Measurements from ENCODE around the gene CD226.
"Not testable (repeated sequence)": the region's sequence is repeated elsewhere in the genome, so short reads cannot be mapped to it uniquely, and the experiment has no call there.

The CD226 gene

DNA sequence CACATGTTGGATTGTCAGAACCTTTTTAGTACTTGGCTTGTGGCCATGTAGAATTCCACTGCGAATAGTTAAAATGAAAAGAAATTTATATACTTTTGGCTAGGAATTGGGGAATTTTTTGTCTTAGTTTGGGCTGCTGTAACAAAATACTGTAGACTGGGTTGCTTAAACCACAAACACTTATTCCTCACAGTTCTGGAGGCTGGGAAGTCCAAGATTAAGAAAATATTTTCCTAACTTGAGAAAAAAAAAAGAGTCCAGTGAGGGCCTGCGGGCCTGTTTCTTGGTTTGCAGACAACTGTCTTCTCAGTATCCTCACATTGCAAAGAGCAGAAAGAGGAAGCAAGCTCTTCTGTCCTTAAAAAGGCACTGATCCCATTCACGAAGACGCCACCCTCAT lies 81.9 kb downstream of the CD226 start:
- DNase-seq: no peak

DNA sequence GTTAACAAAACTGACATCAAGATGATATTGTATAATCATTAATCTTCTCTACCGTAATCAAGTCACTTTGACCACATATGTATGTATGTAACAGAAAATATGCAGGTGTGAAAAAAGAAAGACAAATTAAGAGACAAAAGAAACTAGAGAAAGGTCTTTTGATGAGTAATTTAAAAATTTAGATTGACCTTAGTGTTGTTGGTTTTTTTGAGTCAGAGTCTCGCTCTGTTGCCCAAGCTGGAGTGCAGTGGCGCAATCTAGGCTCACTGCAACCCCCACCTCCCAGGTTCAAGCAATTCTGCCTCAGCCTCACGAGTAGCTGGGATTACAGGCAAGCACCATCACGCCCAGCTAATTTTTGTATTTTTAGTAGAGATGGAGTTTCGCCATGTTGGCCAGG lies 82.9 kb downstream of the CD226 start:
- DNase-seq: not testable (repeated sequence)

DNA sequence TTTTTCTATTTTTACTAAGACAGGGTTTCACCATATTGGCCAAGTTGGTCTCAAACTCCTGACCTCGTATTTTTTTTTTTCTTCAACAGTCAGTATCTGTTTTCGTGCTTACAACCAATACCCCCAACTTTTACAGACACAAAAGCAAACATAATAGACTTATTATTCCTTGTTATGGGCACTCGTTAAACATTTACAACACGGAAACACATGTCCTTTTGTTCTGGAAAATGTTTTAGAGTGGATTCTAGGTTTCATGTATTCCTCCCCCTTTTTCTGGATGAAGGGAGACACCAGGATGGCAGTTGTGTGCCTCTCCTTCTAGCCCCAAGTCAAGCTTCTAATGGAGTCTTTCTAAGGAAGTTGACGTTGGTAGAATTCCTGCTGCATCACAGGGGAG lies 88.8 kb downstream of the CD226 start:
- no peak for DNase-seq

DNA sequence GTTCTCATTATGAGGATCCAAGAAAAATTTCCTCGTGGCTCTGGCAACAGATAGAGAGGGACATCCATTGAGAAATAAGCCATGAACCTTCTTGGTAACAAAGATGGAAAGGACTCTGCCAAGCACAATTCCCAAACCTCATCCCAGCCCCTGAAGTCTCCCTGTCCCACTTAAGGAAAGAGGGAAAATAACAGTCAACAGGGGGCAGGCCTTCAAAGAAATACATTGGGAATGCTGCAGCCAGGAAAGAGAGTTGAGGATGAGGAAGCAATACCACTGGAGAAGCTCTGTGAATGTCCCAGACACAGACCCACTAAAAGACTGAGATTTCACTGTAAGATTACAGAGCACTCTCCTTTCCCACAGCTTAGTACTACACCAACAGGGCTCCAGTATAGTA lies 93.2 kb downstream of the CD226 start:
- no peak for DNase-seq

DNA sequence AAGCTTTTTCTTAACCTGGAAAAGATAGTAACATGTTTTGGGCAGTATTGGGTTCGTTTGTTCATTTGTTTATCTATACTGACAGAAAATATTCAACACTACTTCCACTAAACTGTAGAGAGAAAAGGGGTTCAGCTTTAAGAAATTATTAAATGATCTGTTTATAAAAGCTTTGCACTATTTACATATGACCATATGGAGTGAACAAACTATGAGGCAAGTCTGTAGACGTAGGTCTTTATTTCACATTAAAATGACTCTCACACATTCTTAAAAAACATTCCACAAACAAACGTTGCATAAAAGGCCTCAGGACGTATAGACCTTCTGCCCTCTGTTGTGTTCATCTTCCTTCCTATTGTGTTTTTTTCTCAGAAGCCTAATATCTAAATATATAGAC lies 94.6 kb downstream of the CD226 start:
- DNase-seq: no peak

DNA sequence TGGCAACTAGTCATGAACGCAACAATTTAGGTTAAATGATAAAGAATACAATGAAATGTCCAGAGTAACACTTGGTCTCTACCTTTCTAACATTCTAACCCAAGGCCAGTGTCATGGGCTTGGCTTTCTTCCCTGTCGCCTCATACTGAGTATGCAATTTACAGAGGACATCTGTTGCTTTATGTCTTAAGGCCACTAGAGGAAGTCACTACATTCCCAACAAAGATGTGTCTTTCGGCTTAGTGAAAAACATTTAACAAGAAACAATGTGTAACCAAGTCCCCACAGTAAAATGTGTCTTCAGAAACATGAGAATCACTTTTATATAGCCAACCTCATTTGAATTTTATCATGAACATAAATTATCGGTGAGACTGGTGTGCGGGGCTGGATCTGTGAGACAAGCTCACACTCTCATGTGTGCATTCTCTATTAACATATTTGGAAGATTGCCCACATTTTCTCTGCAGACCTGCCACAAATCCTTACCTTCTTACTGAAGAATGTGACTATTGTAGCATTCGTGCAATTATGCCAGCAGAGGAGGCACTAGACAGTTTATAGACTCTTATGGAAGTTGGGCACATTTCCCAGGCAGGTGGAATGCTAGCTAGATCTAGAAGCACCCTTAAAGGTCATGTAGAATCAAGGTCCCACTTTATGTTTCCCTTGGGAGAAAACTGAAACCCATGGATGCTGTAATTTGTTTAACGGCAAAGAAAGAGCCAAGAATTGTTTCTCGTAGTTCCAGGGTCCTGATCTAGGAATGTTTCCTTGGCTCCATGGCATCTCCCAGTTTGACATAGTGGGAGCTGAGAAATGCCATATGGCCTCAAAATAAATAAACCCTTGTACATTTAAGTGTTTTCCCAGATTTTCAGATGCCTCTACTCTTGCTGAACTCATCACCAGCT lies 101.8 kb downstream of the CD226 start:
- DNase-seq: peak; percentile 13

DNA sequence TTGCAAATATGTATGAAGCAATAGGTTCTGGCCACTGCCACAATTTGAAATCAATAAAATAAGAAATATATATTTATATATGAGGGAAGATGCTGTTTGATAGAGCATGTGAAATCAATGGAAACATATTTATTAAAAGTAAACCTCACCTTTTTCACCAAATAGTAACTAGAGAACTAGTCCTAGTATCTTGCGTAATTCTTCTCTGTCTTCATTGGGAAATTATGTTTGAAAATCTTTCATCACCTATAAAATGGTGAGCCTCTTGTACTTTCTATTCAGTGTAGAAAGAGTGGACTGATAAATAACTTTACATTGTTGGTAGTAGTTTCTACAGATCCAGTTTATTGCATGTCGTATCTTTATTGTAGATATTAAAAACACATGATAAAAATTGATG lies 103.0 kb downstream of the CD226 start:
- DNase-seq: no peak

DNA sequence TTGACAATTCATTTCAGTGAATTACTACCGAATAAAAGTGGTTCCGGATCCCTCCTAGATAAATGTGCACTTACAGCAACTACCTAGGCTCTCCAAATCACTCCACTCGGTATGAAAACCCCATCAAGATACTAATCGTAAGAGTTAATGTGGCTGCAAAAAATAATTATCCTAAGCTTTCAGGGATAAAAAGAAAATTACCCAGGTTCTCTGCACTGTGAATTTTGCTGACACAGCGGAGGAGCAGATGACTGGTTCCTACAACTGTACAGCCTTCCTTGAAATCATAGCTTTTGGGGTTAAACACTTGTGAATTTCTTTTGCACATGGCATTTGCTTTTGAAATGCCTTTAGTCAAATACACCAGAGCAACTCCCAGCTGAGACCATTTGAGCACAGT lies 104.7 kb downstream of the CD226 start:
- DNase-seq: no peak

DNA sequence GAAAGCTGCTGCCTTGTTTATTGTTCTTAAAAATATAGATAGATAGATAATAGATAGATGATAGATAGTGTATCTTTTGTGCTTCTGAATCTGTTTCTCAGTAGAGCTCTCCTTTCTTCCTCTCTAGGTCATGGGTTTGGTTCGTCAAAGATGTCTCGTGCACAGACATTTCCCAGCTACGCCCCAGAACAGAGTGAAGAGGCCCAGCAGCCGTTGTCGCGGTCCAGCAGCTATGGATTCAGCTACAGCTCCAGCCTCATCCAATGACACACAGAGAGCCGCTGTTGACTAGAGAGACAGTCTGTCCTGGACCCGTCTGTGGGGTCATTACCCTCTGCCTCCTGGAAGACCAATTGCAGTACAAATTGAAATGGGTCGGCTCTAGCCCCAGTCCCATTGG lies 106.6 kb downstream of the CD226 start:
- DNase-seq: no peak

DNA sequence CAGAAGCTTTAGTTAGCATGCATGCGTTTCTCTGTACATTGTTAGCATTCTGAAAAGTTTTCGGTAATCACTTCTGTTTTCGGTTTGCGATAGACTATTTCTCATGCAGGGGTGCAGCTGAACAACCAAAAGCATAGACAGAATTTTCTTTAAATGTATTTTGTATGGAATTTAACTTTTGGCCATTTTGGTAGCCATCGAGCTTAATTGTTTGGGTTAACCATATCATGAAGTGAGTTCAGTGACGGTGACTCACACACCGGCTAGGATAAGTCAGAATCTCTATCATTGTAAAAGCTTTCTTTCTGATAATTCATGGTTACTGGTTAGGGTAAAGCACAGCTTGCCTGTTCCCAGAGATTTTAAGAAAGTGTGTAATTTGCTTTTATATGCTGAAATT lies 107.2 kb downstream of the CD226 start:
- no peak for DNase-seq

DNA sequence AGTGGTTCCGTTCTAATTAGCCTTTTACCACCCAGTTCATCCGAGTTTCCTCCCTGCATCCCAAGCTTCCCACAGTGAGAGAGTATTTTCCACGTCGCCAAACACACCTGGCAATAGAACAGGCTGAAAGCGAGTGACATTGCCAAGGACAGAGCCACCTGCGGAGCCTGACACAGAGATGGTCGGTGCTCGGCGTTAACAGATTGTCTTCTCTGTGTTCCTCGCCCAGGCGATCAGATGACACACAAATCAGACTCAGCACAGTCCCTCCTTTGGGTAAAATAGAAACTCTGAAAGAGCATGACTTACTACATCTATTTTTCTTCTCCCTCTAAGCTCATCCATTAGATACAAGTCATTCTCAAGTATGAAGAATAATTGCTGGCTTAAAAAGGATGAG lies 107.7 kb downstream of the CD226 start:
- peak; percentile 11 for DNase-seq

DNA sequence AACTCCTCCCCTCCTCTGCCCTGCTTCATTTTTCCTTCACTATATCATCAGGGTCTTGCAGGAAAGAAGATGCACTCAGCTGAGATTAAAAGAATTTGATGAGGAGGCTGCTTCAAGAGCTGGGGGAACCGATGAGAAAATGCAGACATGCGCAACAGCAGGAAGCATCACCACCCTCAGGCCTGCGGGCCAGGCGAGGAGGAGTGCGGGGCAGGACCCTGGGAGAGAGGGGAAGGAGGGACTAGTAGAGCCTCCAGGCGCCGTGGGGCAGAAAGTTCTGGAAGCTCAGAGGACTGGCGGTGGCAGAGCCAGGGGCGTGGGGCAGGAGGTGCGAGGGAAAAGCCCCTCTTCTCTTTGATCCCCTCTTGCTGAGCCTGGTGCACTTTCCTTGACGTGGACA lies 108.2 kb downstream of the CD226 start:
- no peak for DNase-seq

DNA sequence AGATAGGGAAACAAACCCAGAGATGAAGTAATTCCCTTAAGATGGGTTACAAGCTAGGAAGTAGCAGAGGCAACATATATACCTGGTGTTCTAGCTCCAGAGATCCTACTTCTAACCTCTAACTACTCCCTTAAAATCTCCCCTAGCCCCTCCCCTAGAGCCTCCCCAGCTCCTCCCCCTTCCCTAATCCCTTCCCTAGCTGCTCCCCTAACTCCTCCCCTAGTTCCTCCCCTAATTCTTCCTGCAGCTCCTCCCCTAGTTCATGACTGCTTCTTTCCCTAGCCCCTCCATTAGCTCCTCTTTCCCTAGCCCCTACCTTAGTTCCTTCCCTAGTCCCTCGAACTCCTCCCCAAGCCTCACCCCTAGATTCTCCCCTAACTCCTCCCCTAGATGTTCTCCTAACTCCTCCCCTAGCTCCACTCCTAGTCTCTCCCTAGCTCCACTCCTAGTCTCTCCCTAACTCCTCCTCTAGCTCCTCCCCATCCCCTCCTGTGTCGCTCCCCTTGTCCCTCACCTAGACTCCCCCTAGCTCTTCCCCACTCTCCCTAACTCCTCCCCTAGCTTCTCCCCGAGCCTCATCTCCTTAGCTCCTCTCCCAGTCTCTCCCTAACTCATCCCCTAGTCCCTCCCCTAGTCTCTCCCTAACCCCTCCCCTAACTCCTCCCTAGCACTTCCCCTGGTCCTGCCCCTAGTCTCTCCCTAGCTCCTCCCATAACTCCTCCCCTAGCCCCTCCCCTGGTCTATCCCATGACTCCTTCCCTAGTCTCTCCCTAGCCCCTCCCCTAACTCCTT lies 108.9 kb downstream of the CD226 start:
- no peak for DNase-seq

DNA sequence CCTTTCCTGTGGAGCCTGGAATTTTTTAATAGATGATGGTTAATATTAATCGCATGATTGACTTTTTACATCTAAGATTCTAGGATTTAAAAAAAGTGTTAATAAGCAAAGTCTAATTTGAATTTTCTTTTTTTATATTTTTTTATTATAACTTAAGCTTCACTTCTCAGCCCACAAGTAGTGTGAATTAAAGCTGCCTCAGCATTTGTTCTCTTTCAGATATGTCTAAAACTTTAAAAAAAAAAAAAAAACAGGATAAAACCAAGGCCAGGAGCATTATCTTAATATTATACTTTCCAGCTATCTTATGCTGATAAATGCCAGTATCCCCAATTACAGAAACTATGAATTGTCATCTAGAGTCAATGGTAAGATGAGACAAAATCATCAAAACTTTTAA lies 109.7 kb downstream of the CD226 start:
- no peak for DNase-seq

DNA sequence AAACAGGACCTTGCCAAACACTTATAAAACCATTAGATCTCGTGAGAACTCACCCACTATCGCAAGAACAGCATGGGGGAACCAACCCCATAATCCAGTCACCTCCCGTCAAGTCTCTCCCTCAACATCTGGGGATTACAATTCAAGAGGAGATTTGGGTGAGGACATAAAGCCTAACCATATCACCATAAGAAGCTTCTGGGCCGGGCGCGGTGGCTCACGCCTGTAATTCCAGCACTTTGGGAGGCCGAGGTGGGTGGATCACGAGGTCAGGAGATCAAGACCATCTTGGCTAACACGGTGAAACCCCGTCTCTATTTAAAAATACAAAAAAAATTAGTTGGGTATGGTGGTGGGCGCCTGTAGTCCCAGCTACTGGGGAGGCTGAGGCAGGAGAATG lies 112.7 kb downstream of the CD226 start:
- DNase-seq: not testable (repeated sequence)

DNA sequence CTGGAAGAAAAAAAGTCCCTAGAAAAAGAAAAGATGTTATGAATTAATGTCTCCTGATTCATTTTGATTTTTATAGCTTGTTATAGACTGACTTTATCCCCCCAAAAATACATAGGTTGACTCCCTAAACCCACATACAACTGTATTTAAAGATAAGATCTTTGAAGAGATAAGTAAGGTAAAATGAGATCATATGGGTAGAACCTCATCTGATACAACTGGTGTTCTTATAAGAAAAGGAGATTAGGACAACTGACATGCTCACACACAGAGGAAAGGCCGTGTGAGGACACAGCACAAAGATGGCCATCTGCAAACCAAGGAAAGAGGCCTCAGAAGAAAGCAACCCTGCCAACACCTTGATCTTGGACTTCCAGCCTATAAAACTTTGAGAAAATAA lies 117.5 kb downstream of the CD226 start:
- no peak for DNase-seq

DNA sequence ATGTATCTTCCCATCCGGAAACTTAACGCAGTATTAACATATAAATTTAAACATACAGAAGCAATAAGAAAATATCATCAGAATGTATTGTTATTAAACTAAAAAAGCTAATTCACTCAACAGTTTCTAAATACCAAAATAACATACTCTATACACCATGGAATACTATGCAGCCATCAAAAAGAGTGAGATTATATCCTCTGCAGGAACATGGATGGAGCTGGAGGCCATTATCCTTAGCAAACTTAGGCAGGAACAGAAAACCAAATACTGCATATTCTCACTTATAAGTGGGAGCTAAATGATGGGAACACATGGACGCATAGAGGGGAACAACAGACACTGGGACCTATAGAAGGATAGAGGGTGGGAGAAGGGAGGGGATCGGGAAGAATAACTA lies 127.1 kb downstream of the CD226 start:
- no peak for DNase-seq

DNA sequence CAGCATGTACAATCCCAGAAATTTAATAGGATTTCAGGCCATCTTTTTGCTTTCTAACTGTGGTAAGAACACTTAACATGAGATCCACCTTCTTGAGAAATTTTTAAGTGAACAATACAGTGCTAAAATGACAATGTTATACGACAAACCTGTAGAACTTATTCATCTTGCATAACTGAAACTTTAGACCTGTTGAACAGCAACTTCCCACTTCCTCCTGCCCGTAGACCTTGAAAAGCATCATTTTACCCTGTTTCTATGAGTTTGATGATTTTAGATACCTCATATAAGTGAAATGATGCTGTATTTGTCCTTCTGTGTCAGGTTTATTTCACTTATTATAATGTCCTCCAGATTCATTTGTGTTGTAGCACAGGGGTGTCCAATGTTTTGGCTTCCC lies 128.2 kb downstream of the CD226 start:
- no peak for DNase-seq

DNA sequence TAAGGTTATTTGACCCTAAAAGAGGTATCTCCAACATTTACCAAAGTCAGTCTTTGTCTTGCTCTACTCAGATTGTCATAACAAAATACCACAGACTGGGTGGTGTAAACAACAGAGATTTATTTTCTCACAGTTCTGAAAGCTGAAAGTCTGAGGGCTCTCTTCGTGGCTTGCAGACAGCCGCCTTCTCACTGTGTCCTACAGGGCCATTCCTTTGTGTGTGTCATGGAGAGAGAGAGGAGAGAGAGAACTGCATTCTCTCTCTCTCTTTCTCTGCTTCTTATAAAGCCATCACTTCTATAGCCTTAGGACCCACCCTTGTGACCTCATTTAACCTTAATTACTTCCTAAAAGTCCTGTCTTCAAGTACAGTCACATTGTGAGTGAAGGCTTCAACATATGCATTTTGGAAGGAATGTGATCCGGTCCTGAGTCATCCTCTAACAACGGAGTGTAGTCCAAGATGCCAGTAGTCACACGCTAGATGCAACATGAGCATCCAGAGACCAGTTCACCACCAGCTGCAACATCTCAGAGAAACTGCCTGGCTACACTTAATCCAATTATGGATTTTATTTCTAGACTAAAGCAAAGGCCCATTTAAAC lies 130.2 kb downstream of the CD226 start:
- DNase-seq: no peak

DNA sequence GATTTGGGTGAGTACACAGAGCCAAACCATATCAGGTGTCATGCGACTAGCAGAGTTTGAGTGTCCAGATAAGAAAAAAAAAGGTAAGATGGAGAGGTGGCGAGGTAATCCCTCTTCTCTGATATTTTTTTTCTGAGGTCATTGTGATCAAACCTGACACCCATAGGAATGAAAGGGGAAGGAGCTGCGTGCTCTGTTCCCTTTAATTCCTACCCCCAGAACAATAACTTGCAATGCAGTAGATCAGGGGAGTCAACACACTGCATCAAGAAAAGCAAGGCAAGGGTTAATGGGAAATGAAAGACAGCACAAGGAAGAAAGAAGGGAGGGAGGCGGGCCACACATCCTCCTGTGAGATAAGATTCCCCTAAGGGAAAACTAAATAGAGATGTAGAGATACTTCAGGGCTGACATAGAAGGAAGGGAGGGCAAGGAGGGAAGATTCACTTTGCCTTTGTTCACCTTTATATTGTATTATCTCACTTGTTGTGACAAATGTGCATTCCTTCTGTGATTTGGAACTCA lies 132.8 kb downstream of the CD226 start:
- DNase-seq: no peak

DNA sequence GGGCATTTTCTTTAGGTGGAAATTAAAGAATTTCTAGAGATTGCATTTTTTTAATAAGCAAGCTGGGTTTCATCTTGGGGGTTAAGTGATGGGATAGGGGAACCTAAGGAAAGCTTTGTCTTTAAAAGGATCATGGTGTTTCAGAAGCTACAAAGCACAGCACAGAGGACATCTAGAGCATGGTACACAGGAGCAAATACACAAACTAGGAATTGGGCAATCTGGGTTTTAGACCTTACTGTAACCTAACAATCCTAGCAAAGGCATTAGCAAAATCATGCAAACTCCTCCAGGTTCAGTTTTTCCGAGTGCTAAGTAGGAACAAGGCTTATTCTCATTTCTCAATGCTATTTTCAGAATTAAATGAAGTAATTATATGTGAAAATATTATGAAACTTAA lies 134.1 kb downstream of the CD226 start:
- DNase-seq: no peak

DNA sequence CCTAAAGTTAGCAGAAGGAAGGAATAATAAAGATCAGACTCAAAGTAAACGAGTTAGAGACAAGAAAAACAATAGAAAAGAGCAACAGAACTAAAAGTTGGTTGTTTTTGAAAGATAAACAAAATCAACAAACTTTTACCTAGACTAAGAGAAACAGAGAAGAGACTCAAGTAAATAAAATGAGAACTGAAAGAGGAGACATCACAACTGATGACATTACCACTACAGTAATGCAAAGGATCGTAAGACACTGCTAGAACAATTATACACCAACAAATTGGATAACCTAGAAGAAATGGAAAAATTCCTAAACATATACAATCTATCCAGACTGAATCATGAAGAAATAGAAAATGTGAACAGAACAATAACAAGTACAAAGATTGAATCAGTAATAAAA lies 139.3 kb downstream of the CD226 start:
- DNase-seq: no peak

DNA sequence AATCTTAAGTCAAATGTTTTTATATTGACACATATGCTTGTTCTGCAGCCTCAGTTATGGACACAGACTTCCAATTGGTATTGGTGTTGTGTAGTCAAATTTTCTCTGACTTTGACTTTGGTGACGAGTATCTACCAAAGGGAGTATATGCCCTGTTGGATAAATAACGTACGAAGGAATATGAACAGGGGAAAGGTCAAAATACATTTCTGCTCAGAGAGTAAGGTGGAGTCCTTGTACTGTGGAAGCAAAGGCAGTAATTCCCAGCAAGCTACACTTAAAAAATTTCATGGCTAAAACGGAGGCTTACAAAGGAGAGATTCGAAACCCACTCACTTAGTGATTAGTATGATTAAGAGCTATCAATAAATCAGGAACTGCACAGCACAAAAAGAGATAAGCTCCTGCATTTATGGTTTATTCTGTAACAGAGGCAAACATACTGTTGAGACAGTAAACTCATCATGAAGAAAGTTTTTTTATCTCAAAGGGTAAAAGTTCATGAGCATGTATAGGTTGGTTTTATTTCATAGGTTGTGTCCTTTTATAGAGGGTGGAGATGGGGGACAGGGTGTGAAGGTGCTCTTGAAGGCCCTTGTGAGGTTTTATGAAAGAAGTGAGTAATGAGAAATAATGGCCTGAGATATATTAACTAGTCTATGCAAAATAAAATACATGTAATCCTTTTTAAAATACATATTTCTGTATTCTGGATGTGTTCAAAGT lies 142.7 kb downstream of the CD226 start:
- DNase-seq: no peak

All from COR-L47 (cell line).